ENCODE results near the gene MARCO. TPM values are rescaled to one million over a fixed set of nuclear protein-coding genes. Genes with fewer than 3 reads are reported as not detected.

The MARCO gene
- total RNA-seq, 1 experiment from 2014 or later = not detected

- peaks cover 5 to 13% of the 10 kb centered on the region in 2 experiments; a peak in 4 of 5 replicates for H3K9me3 Mint-ChIP-seq
- no CpG with 5 or more reads among the region's 1 CpG for WGBS (ENCODE audit: extremely low coverage, insufficient read length, low lambda C conversion rate)
- no peaks in the 10 kb centered on the region for H3K9me3 ChIP-seq (ENCODE audit: control insufficient read depth, low read depth, low read length)
These were observed 16.0 kb upstream of the MARCO start for GRCh38 chr2:118925981-118926380.

More at GRCh38 chr2:118925981-118926380, 16.0 kb upstream of the MARCO start:
- no peak overlapping the region for H4K5ac ChIP-seq (ENCODE audit: insufficient read length, low read depth, low read length)
- no peak overlapping the region for H2BK120ac ChIP-seq (ENCODE audit: low read depth, low read length, poor library complexity, severe bottlenecking)
- H3K4ac ChIP-seq (ENCODE audit: low read depth, low read length) = no peak overlapping the region
- Mint-ChIP-seq H3K27me3 (ENCODE audit: low read depth) (peaks cover 30% of the 10 kb centered on the region), H3K36me3 (ENCODE audit: insufficient read depth in 1 of 3, low read depth in 3 of 3) (no peaks in the 10 kb centered on the region), H3K4me3 (no peak overlapping the region), H3K27ac (no peak overlapping the region), H3K4me1 (peaks cover 7% of the 10 kb centered on the region in 2 experiments)
- H3K4me2 ChIP-seq (ENCODE audit: insufficient read depth, insufficient read length, low read length) = no peak overlapping the region
- H2BK12ac ChIP-seq (ENCODE audit: insufficient read length, low read depth, low read length) = no peak overlapping the region
- no peak for DNase-seq
- no peak overlapping the region for H3T11ph ChIP-seq (ENCODE audit: low read length)
- H3K9ac ChIP-seq (ENCODE audit: extremely low read depth, insufficient read length, low read length) = no peak overlapping the region
- no peaks in the 10 kb centered on the region for H3K79me2 ChIP-seq (ENCODE audit: insufficient read depth, low read length)
- H3K4me1 ChIP-seq (ENCODE audit: insufficient read depth, low read length) = no peaks in the 10 kb centered on the region
- H3K23me2 ChIP-seq (ENCODE audit: insufficient read length, low read depth, low read length, poor library complexity, severe bottlenecking) = no peaks in the 10 kb centered on the region
- H4K91ac ChIP-seq (ENCODE audit: insufficient read length, low read depth, low read length) = no peak overlapping the region
- no peak overlapping the region for H3K14ac ChIP-seq (ENCODE audit: insufficient read depth, low read length)
- no peak overlapping the region for H2AFZ ChIP-seq (ENCODE audit: low read length)
- no peak overlapping the region for H4K8ac ChIP-seq (replicated peaks; ENCODE audit: insufficient read length, low read depth, low read length)
- H2AK5ac ChIP-seq (ENCODE audit: insufficient read length, low read length) = no peak overlapping the region
- H3K27ac ChIP-seq (ENCODE audit: insufficient read length, low read depth, low read length) = no peak overlapping the region
- H3K27me3 ChIP-seq (ENCODE audit: insufficient read depth, low read length) = no peaks in the 10 kb centered on the region
- no peak overlapping the region for H3K23ac ChIP-seq (ENCODE audit: insufficient read length, low read depth, low read length)
- H2BK15ac ChIP-seq (ENCODE audit: low read depth, low read length) = no peak overlapping the region
- no peaks in the 10 kb centered on the region for H4K20me1 ChIP-seq (ENCODE audit: control insufficient read depth, insufficient read depth, insufficient read length)
- H2BK5ac ChIP-seq (ENCODE audit: insufficient read length, low read length) = no peak overlapping the region
- H3K18ac ChIP-seq (ENCODE audit: insufficient read length, low read depth, low read length) = no peak overlapping the region
- TF ChIP-seq CTCF (conservative IDR thresholded peaks at IDR 0.05) = no peak
- H2BK20ac ChIP-seq (ENCODE audit: low read depth, low read length, poor library complexity, severe bottlenecking) = no peak overlapping the region
- H3K79me1 ChIP-seq (ENCODE audit: insufficient read depth, low read depth, low read length, poor library complexity, severe bottlenecking) = no peaks in the 10 kb centered on the region
- no peak overlapping the region for H3K56ac ChIP-seq (ENCODE audit: insufficient read length, low read depth, low read length)
